Measurements from ENCODE around the gene IDUA. TPM values are rescaled to one million over a fixed set of nuclear protein-coding genes. Genes with fewer than 3 reads are reported as not detected.
A peak's percentile ranks its signal among the peaks of the same experiment; 100 is the strongest.

Gene IDUA
- total and polyA plus RNA-seq, 4 experiments from 2014 or later = 5.0 to 64.1 (median 38.7) TPM

DNA sequence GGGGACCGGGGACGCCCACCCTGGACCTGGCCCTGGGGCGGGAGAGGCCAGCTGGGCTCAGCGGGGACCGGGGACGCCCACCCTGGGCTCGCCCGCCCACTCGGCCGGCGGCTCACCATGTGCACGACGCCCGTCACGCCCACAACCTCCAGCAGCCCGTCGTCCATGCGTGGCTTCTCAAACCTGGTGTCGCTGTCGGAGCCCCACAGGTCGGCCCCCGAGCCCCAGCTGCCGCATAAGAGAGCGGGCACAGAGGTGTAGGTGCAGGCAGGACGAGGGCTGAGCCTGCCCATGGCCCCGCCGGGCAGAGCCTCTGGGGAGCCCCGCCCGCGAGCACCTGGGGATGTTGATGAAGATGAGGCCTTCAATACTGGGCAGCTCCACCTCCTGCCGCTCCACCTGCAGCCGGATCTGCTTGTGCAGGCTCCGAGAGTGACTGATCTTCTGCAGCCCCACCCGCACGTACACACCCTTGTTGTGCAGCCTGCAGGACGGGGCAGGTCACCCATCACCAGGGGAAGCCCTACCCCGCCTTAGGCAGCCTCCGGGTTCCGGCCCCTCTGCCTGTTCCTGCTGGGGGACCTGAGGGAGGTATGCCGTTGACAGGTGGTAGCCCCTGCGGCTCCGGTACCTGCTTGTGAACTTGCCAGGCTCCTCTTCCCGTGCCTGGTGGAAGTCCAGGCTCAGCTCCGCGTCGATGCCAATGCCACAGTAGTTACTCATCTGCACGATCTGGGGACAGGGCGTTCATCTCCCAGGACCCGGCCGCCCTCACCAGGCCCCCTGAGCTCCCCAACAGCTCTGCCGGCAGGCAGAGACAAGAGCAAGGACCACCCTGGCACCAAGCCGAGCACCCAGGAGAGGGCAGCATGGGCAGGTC lies 25.3 kb upstream of the IDUA start:
- peaks cover 3 to 12% of the 10 kb centered on the region in 2 donors for H3K36me3 Mint-ChIP-seq
- no peak overlapping the region for H3K4me3 ChIP-seq (ENCODE audit: low read length in 2 of 2)
- no peaks in the 10 kb centered on the region for H3K27me3 Mint-ChIP-seq
- H3K27me3 ChIP-seq (ENCODE audit: insufficient read depth, low read length) = no peaks in the 10 kb centered on the region
- CTCF ChIA-PET (ENCODE audit: partially characterized antibody) = no interaction called here
- no peaks in the 10 kb centered on the region for H3K9me3 ChIP-seq (ENCODE audit: control insufficient read depth in 1 of 2, low read length in 2 of 2)
- H3K4me3 Mint-ChIP-seq = no peak overlapping the region
- H3K27ac Mint-ChIP-seq = peak overlapping the region in 1 of 7 donors; percentile 15
- H3K27ac ChIP-seq (ENCODE audit: low read depth, low read length) = no peak overlapping the region
- H3K4me1 Mint-ChIP-seq = peaks cover 0 to 2% (median 0%) of the 10 kb centered on the region in 4 donors
- no peaks in the 10 kb centered on the region for H3K4me1 ChIP-seq (ENCODE audit: insufficient read depth, low read length)
- POLR2A ChIA-PET (ENCODE audit: partially characterized antibody) = no interaction called here
- peaks cover 0 to 2% (median 0%) of the 10 kb centered on the region in 8 donors for H3K9me3 Mint-ChIP-seq
- DNase-seq = no peak
- intact Hi-C loops (cut with micrococcal nuclease) = no loop called here
- H3K36me3 ChIP-seq (ENCODE audit: insufficient read depth, low read length) = peaks cover 3% of the 10 kb centered on the region

DNA sequence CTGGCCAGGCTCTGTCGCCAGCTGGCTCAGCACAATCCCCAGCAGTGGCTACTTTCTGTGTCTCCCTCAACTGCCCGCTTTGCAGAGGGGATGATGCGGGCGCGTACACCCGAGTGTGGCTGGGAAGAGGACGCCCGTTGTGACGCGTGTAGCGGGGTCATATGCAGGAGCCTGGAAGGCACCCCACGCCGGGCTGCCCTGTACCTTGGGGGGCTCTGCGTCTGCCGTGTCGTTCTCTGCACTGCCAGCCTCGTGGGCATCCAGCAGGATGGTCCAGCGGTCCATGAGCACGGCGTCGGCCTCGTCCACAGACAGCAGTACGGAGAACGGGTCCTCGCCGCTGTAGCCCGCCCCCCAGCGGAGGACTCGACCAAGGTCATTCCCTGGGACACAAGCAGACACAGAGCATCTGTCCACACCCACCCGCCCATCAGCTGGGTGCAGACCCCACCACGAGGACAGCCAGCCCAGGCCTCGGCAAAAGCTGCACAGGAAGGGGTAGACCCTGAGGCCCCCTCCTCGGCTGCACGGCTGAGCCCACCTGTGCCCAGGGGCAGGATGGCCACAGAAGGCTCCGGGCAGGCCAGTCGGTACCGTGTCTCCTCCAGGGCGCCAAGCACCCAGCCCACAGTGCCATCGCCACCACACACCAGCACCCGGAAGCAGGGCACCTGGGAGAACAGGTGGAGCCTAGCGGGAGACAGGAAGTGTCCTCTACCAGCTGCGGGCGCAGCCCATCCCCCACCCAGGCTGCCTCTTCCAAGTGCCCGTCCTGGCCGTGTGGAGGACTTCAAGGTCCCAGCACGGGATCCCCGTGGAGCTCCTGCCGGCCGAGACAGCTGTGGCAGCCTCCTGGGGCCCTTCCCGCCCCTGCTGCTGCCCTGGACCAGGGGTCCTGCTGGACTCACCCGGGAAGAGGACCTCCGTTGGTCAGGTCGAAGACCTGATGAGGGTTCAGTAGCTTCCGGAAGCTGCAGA lies 24.3 kb upstream of the IDUA start:
- intact Hi-C loops (cut with micrococcal nuclease) = no loop called here
- no peak for DNase-seq
- Mint-ChIP-seq H3K4me3 (no peak overlapping the region), H3K27ac (peak overlapping the region in 2 of 7 donors; percentile 15 to 22), H3K9me3 (peaks cover 0 to 2% (median 0%) of the 10 kb centered on the region in 8 donors), H3K27me3 (no peaks in the 10 kb centered on the region), H3K36me3 (peaks cover 0 to 10% of the 10 kb centered on the region in 2 donors), H3K4me1 (no peaks in the 10 kb centered on the region)
- H3K4me3 ChIP-seq (ENCODE audit: low read length in 2 of 2) = no peak overlapping the region
- H3K27me3 ChIP-seq (ENCODE audit: insufficient read depth, low read length) = no peaks in the 10 kb centered on the region
- peaks cover 5% of the 10 kb centered on the region for H3K36me3 ChIP-seq (ENCODE audit: insufficient read depth, low read length)
- CTCF ChIA-PET (ENCODE audit: partially characterized antibody) = no interaction called here
- no peak overlapping the region for H3K27ac ChIP-seq (ENCODE audit: low read depth, low read length)
- H3K9me3 ChIP-seq (ENCODE audit: control insufficient read depth in 1 of 2, low read length in 2 of 2) = no peaks in the 10 kb centered on the region
- no peaks in the 10 kb centered on the region for H3K4me1 ChIP-seq (ENCODE audit: insufficient read depth, low read length)
- POLR2A ChIA-PET (ENCODE audit: partially characterized antibody) = no interaction called here

DNA sequence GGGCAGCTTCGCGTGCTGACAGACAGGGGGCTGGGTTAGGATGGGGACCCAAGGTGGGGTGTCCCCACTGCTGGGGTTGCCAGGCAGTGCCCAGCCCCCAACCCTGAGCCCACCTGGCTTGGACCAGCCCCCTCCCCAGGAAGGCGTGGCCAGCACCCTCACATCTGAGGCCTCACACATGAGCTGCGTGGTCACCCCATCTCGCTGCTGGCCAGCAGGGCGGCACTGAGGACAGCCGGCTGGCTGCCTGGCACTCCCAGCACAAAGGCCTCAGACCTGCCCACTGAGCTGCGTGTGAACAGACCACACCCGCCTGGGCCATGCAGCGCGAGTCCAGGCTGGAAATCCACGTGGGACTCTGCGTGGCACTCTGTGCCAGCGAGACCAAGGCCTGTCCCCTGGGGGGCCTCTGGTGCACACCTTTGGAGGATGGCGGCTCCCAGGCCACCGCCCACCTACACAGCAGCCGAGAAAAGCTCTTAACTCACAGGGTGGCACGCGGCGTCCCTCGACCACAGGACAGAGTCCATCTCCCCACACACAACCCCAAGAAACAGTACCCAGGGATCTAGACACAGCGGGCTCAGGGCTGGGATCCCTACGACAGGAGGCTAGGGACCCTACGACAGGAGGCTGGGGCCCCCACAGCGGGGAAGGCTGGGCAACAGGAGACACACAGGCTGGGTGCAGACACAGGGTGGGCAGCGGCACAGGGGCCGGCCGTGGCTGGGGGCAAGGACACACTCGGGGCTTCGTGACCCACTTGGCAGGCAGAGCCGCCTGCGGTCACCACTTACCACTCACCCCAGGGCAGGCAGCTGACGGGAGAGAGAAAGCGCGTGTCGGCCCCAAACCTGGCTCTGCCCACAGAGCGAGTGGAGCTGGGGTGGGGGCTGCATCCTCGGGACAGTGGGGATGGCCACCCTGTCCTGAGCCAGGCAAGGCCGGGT lies 23.3 kb upstream of the IDUA start:
- Mint-ChIP-seq H3K4me1 (no peaks in the 10 kb centered on the region), H3K36me3 (peaks cover 0 to 9% of the 10 kb centered on the region in 2 donors), H3K27ac (peak overlapping the region in 1 of 7 donors; percentile 38), H3K9me3 (peaks cover 0 to 2% (median 0%) of the 10 kb centered on the region in 8 donors), H3K4me3 (no peak overlapping the region), H3K27me3 (no peaks in the 10 kb centered on the region)
- Histone ChIP-seq H3K4me3 (ENCODE audit: low read length in 2 of 2) (no peak overlapping the region), H3K9me3 (ENCODE audit: control insufficient read depth in 1 of 2, low read length in 2 of 2) (no peaks in the 10 kb centered on the region), H3K4me1 (ENCODE audit: insufficient read depth, low read length) (no peaks in the 10 kb centered on the region), H3K27me3 (ENCODE audit: insufficient read depth, low read length) (no peaks in the 10 kb centered on the region), H3K36me3 (ENCODE audit: insufficient read depth, low read length) (peaks cover 5% of the 10 kb centered on the region), H3K27ac (ENCODE audit: low read depth, low read length) (no peak overlapping the region)
- POLR2A ChIA-PET (ENCODE audit: partially characterized antibody) = no interaction called here
- intact Hi-C loops (cut with micrococcal nuclease) = no loop called here
- CTCF ChIA-PET (ENCODE audit: partially characterized antibody) = no interaction called here
- DNase-seq = no peak

DNA sequence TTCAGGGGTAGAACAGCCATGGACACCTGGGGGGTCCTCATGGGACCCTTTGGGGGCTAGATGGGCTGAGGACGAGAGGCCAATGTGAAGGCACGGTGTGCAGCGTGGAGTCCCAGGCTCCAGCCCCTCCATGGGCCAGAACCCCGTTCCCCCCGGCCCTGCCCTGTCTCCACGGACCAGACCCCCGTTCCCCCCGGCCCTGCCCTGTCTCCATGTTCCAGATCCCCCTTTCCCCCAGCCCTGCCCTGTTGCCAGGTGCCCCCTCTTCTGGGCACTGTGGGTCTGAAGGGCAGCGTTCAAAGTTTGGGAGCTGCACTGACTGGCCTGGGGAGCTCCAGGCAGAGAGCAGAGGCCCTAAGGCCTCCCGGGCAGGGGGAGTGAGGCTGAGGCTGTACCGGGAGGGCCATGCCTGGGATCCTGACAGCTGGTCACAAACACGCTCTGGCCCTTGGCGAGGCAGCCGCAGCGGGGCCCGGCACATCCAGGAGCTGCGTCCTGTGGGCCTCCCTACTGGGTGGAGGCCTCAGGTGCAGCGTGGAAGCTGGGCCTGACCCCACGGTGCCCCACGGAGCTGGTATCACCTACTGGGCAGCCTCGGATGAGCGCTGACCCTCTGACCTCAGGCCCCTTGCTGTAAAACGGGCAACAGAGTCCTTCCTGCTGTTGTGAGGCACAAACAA lies 22.4 kb upstream of the IDUA start:
- H3K4me3 ChIP-seq (ENCODE audit: low read length in 2 of 2) = no peak overlapping the region
- Mint-ChIP-seq H3K9me3 (peaks cover 0 to 2% (median 0%) of the 10 kb centered on the region in 8 donors), H3K36me3 (peaks cover 0 to 4% of the 10 kb centered on the region in 2 donors), H3K4me3 (no peak overlapping the region), H3K27ac (no peak overlapping the region), H3K4me1 (no peaks in the 10 kb centered on the region), H3K27me3 (no peaks in the 10 kb centered on the region)
- ChIA-PET POLR2A (ENCODE audit: partially characterized antibody) (no interaction called here), CTCF (ENCODE audit: partially characterized antibody) (no interaction called here)
- H3K9me3 ChIP-seq (ENCODE audit: control insufficient read depth in 1 of 2, low read length in 2 of 2) = no peaks in the 10 kb centered on the region
- peaks cover 5% of the 10 kb centered on the region for H3K36me3 ChIP-seq (ENCODE audit: insufficient read depth, low read length)
- H3K27me3 ChIP-seq (ENCODE audit: insufficient read depth, low read length) = no peaks in the 10 kb centered on the region
- DNase-seq = no peak
- H3K4me1 ChIP-seq (ENCODE audit: insufficient read depth, low read length) = no peaks in the 10 kb centered on the region
- no peak overlapping the region for H3K27ac ChIP-seq (ENCODE audit: low read depth, low read length)
- intact Hi-C loops (cut with micrococcal nuclease) = no loop called here

DNA sequence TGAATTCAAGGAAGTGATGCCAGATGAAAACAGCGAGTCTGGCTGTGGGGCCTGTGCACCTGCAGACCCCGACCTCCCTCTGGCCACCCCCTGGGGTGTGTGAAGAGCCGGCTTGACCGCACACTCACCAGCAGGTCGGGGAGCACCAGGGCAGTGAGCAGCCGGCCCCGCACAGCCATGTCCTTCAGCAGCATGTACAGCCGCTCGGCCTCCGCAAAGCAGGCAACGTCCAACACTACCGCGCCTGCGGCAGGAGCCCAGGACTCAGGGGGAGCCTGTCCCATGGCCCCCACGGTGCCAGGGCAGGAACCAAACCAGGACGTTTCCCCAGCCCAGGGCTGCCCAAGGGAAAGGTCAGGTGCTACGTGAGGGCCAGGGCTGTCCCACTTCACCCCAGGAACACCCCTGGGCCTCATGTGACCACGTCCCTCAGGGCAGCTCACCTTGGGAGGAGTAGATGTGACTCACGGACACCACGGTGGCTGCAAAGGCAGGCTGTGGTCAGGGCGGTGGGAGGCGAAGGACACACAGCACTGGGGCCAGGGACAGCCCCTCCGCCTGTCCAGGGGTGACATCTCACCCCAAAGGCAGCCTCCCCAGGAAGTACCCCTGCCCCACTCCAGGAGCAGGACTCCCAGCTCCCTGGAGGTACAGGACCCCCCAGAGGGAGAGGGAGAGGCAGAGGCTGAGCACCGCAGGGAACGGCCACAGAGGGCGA lies 21.6 kb upstream of the IDUA start:
- intact Hi-C loops (cut with micrococcal nuclease) = no loop called here
- no peaks in the 10 kb centered on the region for H3K27me3 Mint-ChIP-seq
- H3K4me1 Mint-ChIP-seq = peaks cover 0 to under 1% (median 0%) of the 10 kb centered on the region in 4 donors
- H3K9me3 ChIP-seq (ENCODE audit: control insufficient read depth in 1 of 2, low read length in 2 of 2) = no peaks in the 10 kb centered on the region
- H3K4me1 ChIP-seq (ENCODE audit: insufficient read depth, low read length) = no peaks in the 10 kb centered on the region
- no peak overlapping the region for H3K4me3 Mint-ChIP-seq
- no peak overlapping the region for H3K27ac ChIP-seq (ENCODE audit: low read depth, low read length)
- peaks cover 5% of the 10 kb centered on the region for H3K36me3 ChIP-seq (ENCODE audit: insufficient read depth, low read length)
- H3K27ac Mint-ChIP-seq = no peak overlapping the region
- CTCF ChIA-PET (ENCODE audit: partially characterized antibody) = no interaction called here
- H3K27me3 ChIP-seq (ENCODE audit: insufficient read depth, low read length) = no peaks in the 10 kb centered on the region
- peaks cover 0 to 4% of the 10 kb centered on the region in 2 donors for H3K36me3 Mint-ChIP-seq
- H3K4me3 ChIP-seq (ENCODE audit: low read length in 2 of 2) = no peak overlapping the region
- no peak for DNase-seq
- POLR2A ChIA-PET (ENCODE audit: partially characterized antibody) = no interaction called here
- H3K9me3 Mint-ChIP-seq = peaks cover 0 to 2% (median 0%) of the 10 kb centered on the region in 8 donors

DNA sequence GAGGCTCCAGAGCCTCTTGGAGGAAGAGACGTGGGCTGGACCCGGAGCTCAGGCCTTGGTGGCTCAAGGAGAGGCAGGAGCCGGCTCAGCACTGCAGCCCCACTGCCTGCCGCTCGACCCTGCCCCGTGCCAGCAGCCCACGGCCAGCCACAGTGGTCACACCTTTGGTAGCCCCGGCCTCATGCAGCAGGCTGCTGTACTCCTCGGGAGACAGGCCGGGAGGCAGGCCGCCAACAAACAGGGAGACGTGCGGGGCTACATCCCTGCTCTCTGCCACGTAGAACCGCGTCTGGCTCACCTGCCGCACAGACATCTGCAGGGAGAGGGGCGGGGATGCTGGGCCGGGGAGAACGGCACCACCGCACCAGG lies 21.1 kb upstream of the IDUA start:
- Histone ChIP-seq H3K4me3 (ENCODE audit: low read length in 2 of 2) (no peak overlapping the region), H3K36me3 (ENCODE audit: insufficient read depth, low read length) (peaks cover 6% of the 10 kb centered on the region), H3K27ac (ENCODE audit: low read depth, low read length) (no peak overlapping the region), H3K9me3 (ENCODE audit: control insufficient read depth in 1 of 2, low read length in 2 of 2) (no peaks in the 10 kb centered on the region), H3K27me3 (ENCODE audit: insufficient read depth, low read length) (no peaks in the 10 kb centered on the region), H3K4me1 (ENCODE audit: insufficient read depth, low read length) (peaks cover 4% of the 10 kb centered on the region)
- no peak overlapping the region for H3K4me3 Mint-ChIP-seq
- H3K36me3 Mint-ChIP-seq = peaks cover 0 to 4% of the 10 kb centered on the region in 2 donors
- peaks cover 0 to 6% (median 2%) of the 10 kb centered on the region in 4 donors for H3K4me1 Mint-ChIP-seq
- peak overlapping the region in 1 of 7 donors; percentile 79 for H3K27ac Mint-ChIP-seq
- intact Hi-C loops (cut with micrococcal nuclease) = no loop called here
- CTCF ChIA-PET (ENCODE audit: partially characterized antibody) = no interaction called here
- POLR2A ChIA-PET (ENCODE audit: partially characterized antibody) = no interaction called here
- H3K9me3 Mint-ChIP-seq = peaks cover 0 to 2% (median 0%) of the 10 kb centered on the region in 8 donors
- no peak for DNase-seq
- H3K27me3 Mint-ChIP-seq = no peaks in the 10 kb centered on the region
